Small intestine (tissue), 7 donors: ENCODE data around the gene SNRNP48. TPM values are rescaled to one million over a fixed set of nuclear protein-coding genes. Genes with fewer than 3 reads are reported as not detected.

Experiments used
- DNase-seq, 2 donors: peaks; one replicate each; pipeline versions ENCODE4 v3.0.0 to v3.0.0-alpha.2; 2013
- FAIRE-seq: peaks from 2 replicates; lab custom pipeline; 2012; peaks lifted over from hg19 to GRCh38; lab: Jason Lieb, UNC
- H3K27ac ChIP-seq, 3 donors: one replicate each; pipeline ENCODE4 v1.5.1; 2013; ENCODE audit warnings: low read length in 2 of 3, mild to moderate bottlenecking in 2 of 3, control low read depth in 1 of 3, inconsistent platforms in 1 of 3, low read depth in 1 of 3, moderate library complexity in 1 of 3
- H3K27me3 ChIP-seq, 3 donors: one replicate each; pipeline ENCODE4 v1.6.1; 2013; ENCODE audit warnings: low read length in 3 of 3, inconsistent platforms in 1 of 3; ENCODE audit not compliant: control insufficient read depth in 3 of 3, insufficient read depth in 3 of 3
- H3K36me3 ChIP-seq, 3 donors: one replicate each; pipeline ENCODE4 v1.6.1; 2013; ENCODE audit warnings: low read length in 3 of 3, inconsistent platforms in 1 of 3, low read depth in 1 of 3, mild to moderate bottlenecking in 1 of 3, moderate library complexity in 1 of 3; ENCODE audit not compliant: control insufficient read depth in 3 of 3, insufficient read depth in 2 of 3
- H3K4me1 ChIP-seq, 3 donors: one replicate each; pipeline ENCODE4 v1.6.1; 2013; ENCODE audit warnings: low read length in 2 of 3, inconsistent platforms in 1 of 3, low read depth in 1 of 3, mild to moderate bottlenecking in 1 of 3, moderate library complexity in 1 of 3; ENCODE audit not compliant: control insufficient read depth in 3 of 3, insufficient read depth in 2 of 3
- H3K4me3 ChIP-seq, 3 donors: one replicate each; pipeline ENCODE4 v1.5.1; 2013; ENCODE audit warnings: low read length in 3 of 3, control low read depth in 1 of 3, inconsistent platforms in 1 of 3, low read depth in 1 of 3, mild to moderate bottlenecking in 1 of 3, moderate library complexity in 1 of 3
- H3K9me3 ChIP-seq, 2 donors: one replicate each; pipeline ENCODE4 v1.6.1; 2013; ENCODE audit warnings: low read depth in 1 of 2, low read length in 1 of 2; ENCODE audit not compliant: control insufficient read depth in 2 of 2, insufficient read depth in 1 of 2
- WGBS, 3 donors: extraction: QIAGEN DNeasy Blood & Tissue Kit; methylation state at CpG; one replicate each; pipeline ENCODE4 v1.1.7; 2013; 5-methylcytosine and 5-hydroxymethylcytosine counted together
- polyA plus RNA-seq, 4 donors: library from polyadenylated mRNA; stranded (reverse) in 3 of 4; unstranded in 1 of 4; fragments of 200-250 nt in 3 of 4; fragments of 120-200 nt in 1 of 4; gene quantifications; one replicate each; pipeline versions ENCODE4 v1.2.1 to v1.2.3, GENCODE V29; 2013
- donor health status: healthy with polysubstance abuse.
- donor health status: control.
- donor health status: control.
- donor health status: Bipolar disorder and iron deficiency.
- donor health status: healthy.

SNRNP48 gene
- polyA plus RNA-seq, 4 donors: 7.3 to 19.8 (median 8.4) TPM

DNA sequence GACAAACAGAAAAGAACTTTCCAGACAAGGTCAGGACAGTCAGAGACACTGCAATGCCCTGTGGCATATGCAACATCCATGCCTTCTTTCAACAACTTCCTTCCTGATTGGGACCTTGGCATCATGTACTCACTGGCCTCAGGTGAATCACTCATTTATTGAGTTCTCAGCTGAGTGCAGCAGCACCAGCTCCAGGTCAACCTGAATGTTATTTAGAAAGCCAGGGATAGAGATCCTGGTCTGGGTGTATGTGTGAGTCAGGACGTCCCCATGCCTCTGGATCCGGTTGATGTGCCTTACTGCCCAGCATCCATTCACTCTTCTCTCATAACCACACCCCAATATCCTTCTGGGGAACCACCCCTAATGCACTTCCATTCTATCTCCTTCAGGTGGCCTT lies 54.4 kb downstream of the SNRNP48 start:
- no peak overlapping the region for H3K4me3 ChIP-seq
- no peak for FAIRE-seq
- H3K9me3 ChIP-seq: no peaks in the 10 kb centered on the region
- peaks cover 0 to 14% (median 0%) of the 10 kb centered on the region in 3 donors for H3K4me1 ChIP-seq
- WGBS, 3 donors: 73 to 94% (median 90%) methylated on average over 2 of the region's 2 CpGs
- H3K27me3 ChIP-seq: no peaks in the 10 kb centered on the region
- no peak for DNase-seq
- H3K36me3 ChIP-seq: no peaks in the 10 kb centered on the region
- H3K27ac ChIP-seq: no peak overlapping the region

DNA sequence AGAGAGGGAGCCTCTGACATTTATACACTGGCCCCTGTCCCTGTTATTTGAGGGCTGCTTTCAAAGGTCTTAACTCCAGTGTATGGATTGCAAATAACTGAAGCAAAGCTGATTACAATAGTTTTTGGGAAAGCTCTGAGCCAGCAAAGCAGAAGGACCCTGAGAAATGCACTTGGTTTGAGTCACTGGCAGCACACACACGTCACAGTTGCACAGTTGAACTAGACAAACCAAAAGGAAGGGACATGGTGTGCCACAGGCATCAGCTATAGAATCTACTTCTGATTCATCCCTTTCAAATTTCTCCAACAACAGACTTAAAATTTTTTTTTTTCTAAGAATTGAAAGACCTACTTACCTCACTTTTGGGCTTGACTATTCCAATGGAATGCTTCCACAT lies 56.4 kb downstream of the SNRNP48 start:
- Histone ChIP-seq H3K4me3 (no peak overlapping the region), H3K36me3 (no peaks in the 10 kb centered on the region), H3K9me3 (no peaks in the 10 kb centered on the region), H3K27me3 (no peaks in the 10 kb centered on the region), H3K4me1 (peaks cover 0 to 9% (median 0%) of the 10 kb centered on the region in 3 donors), H3K27ac (no peak overlapping the region)
- DNase-seq (no peak), FAIRE-seq (no peak)
- WGBS, 3 donors: 62 to 84% (median 76%) methylated on average over 1 of the region's 1 CpG

DNA sequence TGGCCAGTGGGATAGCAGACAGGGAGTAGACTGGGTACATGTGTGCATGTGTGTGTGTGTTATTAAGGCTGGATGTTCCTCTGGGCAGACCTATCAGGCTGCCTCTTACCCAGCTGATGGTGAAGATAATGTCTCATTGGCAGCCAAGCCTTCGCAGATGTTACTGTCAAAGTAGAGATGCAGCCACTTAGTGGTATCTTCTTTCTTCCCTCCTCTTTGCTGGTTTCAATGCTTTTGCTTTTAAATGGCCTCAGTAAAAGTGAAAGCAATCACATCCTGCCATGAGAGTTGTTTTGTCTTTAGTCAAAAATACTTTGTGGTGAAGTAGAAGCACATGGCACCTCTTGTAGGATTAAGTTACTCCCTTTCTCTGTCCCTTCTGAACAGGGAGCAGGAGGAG lies 57.5 kb downstream of the SNRNP48 start:
- no peak for DNase-seq
- Histone ChIP-seq H3K9me3 (no peaks in the 10 kb centered on the region), H3K27ac (no peak overlapping the region), H3K36me3 (no peaks in the 10 kb centered on the region), H3K4me1 (peaks cover 0 to 4% (median 0%) of the 10 kb centered on the region in 3 donors), H3K27me3 (no peaks in the 10 kb centered on the region), H3K4me3 (no peak overlapping the region)
- FAIRE-seq: no peak
- 50 to 83% (median 80%) methylated on average over 1 of the region's 1 CpG for WGBS, 3 donors

DNA sequence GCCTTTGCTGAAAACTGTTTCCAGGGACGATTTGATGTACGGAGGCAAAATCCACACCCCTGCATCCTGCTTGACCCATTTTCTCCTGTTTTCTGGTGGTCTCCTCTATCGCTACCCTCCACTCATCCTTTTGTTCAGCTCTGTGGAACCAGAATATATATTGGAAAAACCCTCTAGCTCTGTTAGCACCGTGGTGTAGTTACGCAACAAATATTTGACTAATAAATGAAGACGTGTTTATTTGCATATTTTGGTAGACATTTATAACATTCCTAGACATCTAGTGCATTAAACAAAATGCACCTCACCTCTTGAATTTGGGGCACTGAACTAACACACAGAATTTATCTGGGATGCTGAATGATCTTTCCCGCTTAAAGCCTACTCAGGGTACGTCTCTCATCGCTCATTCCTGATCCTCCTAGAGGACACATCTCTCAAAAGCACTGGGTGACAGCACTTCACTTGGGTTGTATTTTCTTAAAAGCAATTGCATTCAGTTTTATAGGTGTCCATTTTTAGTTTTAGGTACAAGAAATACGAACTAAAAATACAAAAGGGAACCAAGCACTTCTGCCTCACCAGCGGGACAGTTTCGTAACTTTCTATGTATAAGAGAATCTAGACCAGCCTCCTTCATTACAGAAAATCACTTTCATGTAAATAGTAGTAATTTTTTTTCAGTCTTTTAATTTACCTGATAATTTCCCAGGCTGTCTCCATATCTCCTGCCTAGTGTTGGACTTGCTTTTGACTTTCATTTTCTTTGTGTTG lies 59.2 kb downstream of the SNRNP48 start:
- no peaks in the 10 kb centered on the region for H3K4me1 ChIP-seq
- 80 to 85% (median 84%) methylated on average over 12 of the region's 12 CpGs for WGBS, 3 donors
- no peak overlapping the region for H3K4me3 ChIP-seq
- DNase-seq (no peak), FAIRE-seq (no peak)
- no peak overlapping the region for H3K27ac ChIP-seq
- H3K9me3 ChIP-seq: no peaks in the 10 kb centered on the region
- no peaks in the 10 kb centered on the region for H3K36me3 ChIP-seq
- no peaks in the 10 kb centered on the region for H3K27me3 ChIP-seq

DNA sequence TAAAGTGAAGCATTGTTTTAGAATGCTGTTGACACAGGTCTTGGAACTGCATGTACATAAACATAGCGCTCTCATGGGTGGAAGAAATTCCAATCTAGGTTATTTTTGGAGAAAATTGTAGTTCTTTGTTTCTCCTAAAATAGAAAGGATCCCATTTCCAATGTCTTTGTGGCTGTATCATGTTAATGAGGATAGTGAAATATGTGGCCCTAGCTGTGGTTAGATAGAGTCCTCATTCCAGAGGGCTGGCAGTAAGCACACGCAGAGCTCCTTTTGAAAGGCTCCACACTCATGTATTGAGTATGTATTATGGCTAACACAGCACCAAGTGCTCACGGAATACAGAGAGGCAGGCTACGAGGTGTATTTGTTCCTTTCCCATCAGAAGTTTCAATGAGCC lies 60.9 kb downstream of the SNRNP48 start:
- Histone ChIP-seq H3K4me3 (no peak overlapping the region), H3K27me3 (peaks cover 0 to under 1% (median 0%) of the 10 kb centered on the region in 3 donors), H3K4me1 (no peaks in the 10 kb centered on the region), H3K9me3 (no peaks in the 10 kb centered on the region), H3K27ac (no peak overlapping the region), H3K36me3 (no peaks in the 10 kb centered on the region)
- DNase-seq: no peak
- WGBS, 3 donors: 89 to 90% (median 90%) methylated on average over 4 of the region's 4 CpGs
- no peak for FAIRE-seq

DNA sequence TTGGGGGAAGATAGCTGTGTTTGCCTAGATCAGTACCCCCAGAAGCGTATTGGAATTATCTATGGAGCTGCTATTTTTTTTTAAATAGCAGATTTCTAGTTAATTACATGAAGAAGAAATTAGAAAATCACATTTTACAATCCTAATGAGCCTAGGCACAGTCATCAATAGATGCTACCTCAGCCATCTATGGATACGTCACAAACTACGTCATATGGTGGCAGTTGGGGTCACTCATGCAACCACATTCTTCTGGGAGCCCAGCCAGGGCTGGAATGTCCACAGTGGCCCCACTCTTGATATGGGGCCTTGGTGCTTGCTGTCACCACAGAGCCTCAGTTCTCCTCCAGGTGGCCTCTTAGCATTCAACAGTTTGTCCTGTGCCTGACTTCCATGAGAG lies 63.0 kb downstream of the SNRNP48 start:
- Histone ChIP-seq H3K9me3 (no peaks in the 10 kb centered on the region), H3K36me3 (no peaks in the 10 kb centered on the region), H3K4me3 (no peak overlapping the region), H3K4me1 (no peaks in the 10 kb centered on the region), H3K27ac (no peak overlapping the region), H3K27me3 (peaks cover 0 to 2% (median 0%) of the 10 kb centered on the region in 3 donors)
- DNase-seq: no peak
- WGBS, 3 donors: 89 to 93% (median 91%) methylated on average over 3 of the region's 3 CpGs
- FAIRE-seq: no peak

DNA sequence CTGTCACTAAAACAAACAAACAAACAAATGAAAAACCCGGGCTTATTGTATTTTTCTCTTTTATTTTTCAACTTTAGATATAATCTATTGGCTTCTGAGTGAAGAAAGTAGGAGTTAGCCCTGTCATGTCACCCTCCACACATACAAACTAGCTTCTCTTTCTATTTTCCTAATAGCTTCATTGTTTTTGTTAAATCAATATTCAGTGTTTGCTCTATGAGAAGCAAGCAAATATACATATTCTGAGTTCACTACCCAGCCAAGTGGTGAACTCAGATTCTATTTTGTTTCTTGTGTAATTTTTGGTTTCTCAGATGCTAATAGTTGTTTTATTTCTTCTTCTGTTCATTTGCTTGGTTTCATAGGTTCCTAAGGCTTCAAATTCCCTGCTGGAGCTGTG lies 66.4 kb downstream of the SNRNP48 start:
- DNase-seq (no peak), FAIRE-seq (no peak)
- Histone ChIP-seq H3K4me1 (no peaks in the 10 kb centered on the region), H3K4me3 (no peak overlapping the region), H3K27ac (no peak overlapping the region), H3K36me3 (no peaks in the 10 kb centered on the region), H3K9me3 (no peaks in the 10 kb centered on the region), H3K27me3 (peaks cover 0 to 2% (median 0%) of the 10 kb centered on the region in 3 donors)
- WGBS, 3 donors: 47 to 69% (median 58%) methylated on average over 1 of the region's 1 CpG

DNA sequence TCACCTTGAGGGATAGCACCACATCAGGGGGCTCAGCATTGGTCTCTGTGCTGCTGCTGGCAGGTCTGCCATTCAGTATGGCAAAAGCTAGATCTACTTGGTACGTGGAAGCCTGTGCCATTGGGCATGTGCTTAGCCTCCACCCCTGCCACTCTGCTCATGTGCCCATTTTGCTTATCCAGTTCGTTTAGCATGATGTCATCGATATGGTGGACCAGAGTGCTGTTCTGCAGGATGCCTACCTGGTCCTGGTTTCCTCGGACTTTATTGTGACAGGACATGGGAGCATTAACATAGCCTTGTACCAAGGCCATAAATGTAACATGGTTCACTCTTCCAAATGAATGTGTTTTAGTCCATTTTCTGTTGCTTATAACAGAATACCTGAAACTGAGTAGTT lies 68.5 kb downstream of the SNRNP48 start:
- H3K27ac ChIP-seq: no peak overlapping the region
- WGBS, 3 donors: 66 to 89% (median 69%) methylated on average over 4 of the region's 4 CpGs
- no peaks in the 10 kb centered on the region for H3K9me3 ChIP-seq
- no peak for FAIRE-seq
- DNase-seq: no peak
- no peak overlapping the region for H3K4me3 ChIP-seq
- peaks cover 0 to 2% (median 0%) of the 10 kb centered on the region in 3 donors for H3K27me3 ChIP-seq
- H3K4me1 ChIP-seq: no peaks in the 10 kb centered on the region
- no peaks in the 10 kb centered on the region for H3K36me3 ChIP-seq
